HG03103 (cell line): Measurements from ENCODE around the gene CRYBA2.

ENCODE experiments used
- ATAC-seq: cut with Tn5 transposase; IDR thresholded peaks from one replicate; pipeline ENCODE4 v1.9.1; 2021; ENCODE audit warnings: low read depth; ENCODE audit not compliant: unreplicated experiment

Gene CRYBA2

DNA sequence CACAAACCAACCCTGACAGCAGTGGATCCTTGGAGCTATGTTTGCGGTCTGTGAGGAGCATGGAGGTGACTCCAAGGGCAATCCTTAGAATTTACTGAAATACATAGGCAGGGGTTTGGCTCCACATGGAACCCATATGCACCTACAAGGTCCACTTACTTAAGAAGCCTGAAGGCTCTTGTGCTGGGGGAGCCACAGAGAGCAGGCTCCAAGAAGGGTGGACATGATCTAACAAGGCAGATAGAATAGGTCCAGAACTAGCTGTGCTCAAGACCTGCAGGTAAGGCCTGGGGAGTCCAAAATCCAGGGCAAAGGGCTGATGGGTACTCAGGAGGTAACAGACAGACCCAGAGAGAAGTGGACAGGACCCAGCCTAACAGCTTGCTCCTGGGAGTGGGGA lies 34.9 kb downstream of the CRYBA2 start:
- ATAC-seq = no peak

- ATAC-seq = no peak
Measured at GRCh38 chr2:218957671-218958070, 35.6 kb downstream of the CRYBA2 start.

DNA sequence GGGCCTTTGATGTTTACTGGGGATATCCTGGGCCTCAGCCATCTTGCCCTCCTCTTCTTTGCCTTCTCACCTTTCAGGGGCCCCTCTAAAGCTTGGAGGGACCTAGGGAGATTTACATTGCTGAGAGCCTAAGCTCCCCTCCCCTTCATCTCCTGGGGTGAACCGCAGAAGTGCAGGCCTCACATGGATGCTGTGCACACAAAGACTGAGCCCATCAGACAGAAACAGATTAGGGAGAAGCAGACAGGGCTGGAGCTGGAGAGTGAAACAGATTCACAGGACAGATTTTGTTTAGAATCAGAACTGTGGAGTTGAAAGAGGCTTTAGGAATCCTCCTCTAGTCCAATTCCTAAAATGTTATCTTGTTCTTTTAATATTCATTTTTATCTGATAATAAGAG lies 37.2 kb downstream of the CRYBA2 start:
- no peak for ATAC-seq

DNA sequence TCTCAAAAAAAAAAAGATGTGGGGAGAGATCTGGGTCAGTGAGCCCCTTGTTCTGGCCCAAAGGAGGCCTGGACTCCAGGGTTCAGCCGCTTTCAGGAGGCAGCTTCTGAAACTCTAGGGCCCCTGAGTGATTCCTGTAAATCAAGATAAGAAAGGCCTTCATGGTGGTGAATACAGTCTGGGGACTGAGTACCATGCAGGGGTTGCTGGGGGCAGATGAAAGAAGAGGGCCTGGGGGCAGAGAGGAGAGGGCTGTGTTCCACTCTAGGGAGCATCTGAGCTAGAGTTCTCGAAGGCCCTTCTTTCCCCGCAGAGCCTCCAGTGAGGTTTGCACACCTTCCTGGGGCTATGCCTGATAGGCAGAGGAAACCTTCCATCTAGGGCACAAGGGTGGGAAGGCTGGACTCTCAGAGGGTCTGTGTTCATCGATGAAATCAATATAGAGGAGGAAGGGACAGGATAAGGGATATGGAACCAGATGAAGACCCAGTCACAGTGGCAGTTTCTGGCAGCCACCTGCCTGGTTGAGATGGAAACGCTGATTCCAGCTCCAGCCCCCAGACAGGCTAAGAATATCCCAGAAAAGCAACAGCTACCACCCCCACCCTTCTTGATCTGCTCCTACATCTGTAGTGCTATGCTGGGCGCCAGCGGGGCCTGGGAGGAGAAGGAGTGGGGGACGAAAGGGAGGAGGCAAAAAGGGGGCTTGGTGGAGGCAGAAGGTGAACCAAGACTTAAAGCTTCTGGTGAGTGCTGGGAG lies 38.5 kb downstream of the CRYBA2 start:
- ATAC-seq = no peak

DNA sequence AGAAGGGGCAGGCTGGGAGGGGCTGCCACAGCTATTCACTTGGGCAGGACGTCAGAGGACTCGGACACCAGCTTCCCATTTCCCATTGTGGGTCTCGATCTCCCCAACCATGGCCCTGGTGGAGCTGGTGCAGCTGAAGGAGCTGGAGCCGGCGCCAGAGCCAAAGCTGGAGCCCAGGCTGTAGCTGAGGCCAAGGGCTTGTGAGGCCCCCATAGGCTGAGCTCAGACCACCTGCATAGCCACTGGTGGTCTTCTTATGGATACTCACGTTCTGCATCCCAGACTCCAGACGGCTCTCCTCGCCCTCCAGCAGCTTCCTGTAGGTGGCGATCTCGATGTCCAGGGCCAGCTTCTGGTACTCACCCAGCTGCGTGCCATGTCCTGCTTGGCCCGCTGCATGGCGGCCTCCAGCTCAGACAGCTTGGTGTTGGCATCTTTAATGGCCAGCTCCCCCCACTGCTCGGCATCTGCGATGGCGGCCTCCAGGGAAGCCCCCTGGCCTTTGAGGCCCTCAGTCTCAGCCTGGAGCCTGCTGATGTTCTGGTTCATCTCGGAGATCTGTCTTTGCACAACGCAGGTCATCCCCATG lies 39.8 kb downstream of the CRYBA2 start:
- ATAC-seq = no peak

DNA sequence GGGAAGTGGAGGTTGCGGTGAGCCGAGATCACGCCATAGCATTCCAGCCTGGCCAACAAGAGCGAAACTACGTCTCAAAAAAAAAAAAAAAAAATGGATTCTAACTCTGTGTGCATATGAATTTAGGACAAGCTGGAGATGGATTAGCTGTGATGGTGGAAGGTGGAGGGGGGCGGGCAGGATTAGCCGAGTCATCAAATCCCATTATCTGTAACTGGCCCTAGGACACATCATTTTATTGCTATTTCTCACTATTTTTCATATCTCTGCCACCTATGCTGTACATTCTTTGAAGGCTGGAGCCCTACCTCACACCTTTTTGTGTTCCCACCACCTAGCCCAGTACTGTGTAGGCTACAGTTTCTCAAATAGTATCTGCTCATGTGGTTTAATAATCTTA lies 41.1 kb downstream of the CRYBA2 start:
- ATAC-seq = no peak

- ATAC-seq = no peak
Measured at GRCh38 chr2:218946621-218947020, 46.6 kb downstream of the CRYBA2 start.

DNA sequence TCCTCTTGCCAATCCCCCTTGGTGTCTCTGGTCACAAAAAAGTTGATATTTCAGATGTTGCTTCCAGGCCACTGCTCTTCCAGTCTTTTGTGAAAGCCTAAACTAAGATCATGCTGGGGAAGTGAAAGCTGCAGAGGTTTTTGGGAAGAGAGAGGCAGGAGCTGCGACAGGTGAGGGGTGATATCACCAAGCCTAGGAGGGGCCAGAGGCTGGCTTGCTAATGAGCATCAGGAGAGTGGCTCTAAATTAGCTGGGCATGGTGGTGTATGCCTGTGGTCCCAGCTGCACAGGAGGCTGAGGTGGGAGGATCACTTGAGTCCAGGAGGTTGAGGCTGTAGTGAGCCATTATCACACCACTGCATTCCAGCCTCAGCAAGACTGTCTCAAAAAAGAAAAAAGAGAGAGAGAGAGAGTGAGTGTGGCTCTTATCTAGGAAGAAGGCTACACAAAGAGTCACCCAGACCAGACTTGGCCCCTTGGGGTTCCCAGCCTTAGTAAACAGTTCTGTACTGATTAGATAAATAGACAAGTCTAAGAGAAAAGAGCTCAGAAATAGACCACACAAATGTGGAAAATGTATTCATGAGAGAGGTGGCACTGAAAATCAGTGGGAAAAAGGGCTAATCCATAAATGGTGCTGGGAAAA lies 48.3 kb downstream of the CRYBA2 start:
- ATAC-seq = no peak
